ENCODE data around the gene POU6F2.
A peak's percentile ranks its signal among the peaks of the same experiment; 100 is the strongest.

The POU6F2 gene

GRCh38 chr7:39043531-39043930 lies 65.8 kb downstream of the POU6F2 start:
- H3K23ac ChIP-seq (ENCODE audit: low read depth, low read length, poor library complexity), result no peak overlapping the region
- H2BK12ac ChIP-seq (ENCODE audit: low read length), result no peak overlapping the region
- H2BK120ac ChIP-seq (ENCODE audit: low read depth, low read length), result no peak overlapping the region
- no peak overlapping the region for H4K91ac ChIP-seq (ENCODE audit: low read depth, low read length, poor library complexity)
- no peak overlapping the region for H2BK5ac ChIP-seq (ENCODE audit: low read length)
- no peak overlapping the region for H3K4me2 ChIP-seq (ENCODE audit: insufficient read depth, low read length, poor library complexity, severe bottlenecking)
- H3K4ac ChIP-seq (ENCODE audit: low read length), result no peak overlapping the region
- DNase-seq (ENCODE audit: low spot score), result no peak
- peaks cover 0 to 5% of the 10 kb centered on the region in 2 donors for H3K4me1 ChIP-seq (ENCODE audit: control insufficient read depth in 2 of 2, insufficient read depth in 1 of 2, low read depth in 1 of 2, low read length in 2 of 2)
- no peak overlapping the region for H4K8ac ChIP-seq (ENCODE audit: low read depth, low read length)
- no peak overlapping the region for H3K9ac ChIP-seq (ENCODE audit: low read depth, low read length, poor library complexity)
- no peaks in the 10 kb centered on the region for H3K79me1 ChIP-seq (ENCODE audit: low read depth, low read length)
- H3K14ac ChIP-seq (ENCODE audit: low read length), result no peak overlapping the region
- peak overlapping the region; percentile 42 for H2AFZ ChIP-seq (ENCODE audit: low read length)
- no peak overlapping the region for H2AK5ac ChIP-seq (ENCODE audit: low read depth, low read length)
- no peaks in the 10 kb centered on the region for H3K27me3 ChIP-seq (ENCODE audit: control insufficient read depth in 3 of 3, insufficient read depth in 3 of 3, low read depth in 1 of 3, low read length in 3 of 3)
- no peak overlapping the region for H3K18ac ChIP-seq (ENCODE audit: low read length)
- H3K4me3 ChIP-seq (ENCODE audit: low read length in 2 of 2), result no peak overlapping the region
- H3K36me3 ChIP-seq (replicated peaks in 1 of 2; ENCODE audit: control insufficient read depth in 2 of 2, insufficient read depth in 2 of 2, low read length in 2 of 2), result no peaks in the 10 kb centered on the region
- no CpG with 5 or more reads among the region's 2 CpGs for WGBS, 2 donors (ENCODE audit: extremely low coverage in 2 of 2, insufficient read length in 2 of 2, insufficient replicate concordance in 1 of 2)
- H3K9me3 ChIP-seq (replicated peaks in 1 of 2; ENCODE audit: control insufficient read depth in 2 of 2, insufficient read depth in 1 of 2, low read depth in 1 of 2, low read length in 2 of 2), result no peaks in the 10 kb centered on the region
- H2BK15ac ChIP-seq (ENCODE audit: low read length), result no peak overlapping the region
- H3K27ac ChIP-seq (replicated peaks; ENCODE audit: low read length), result no peak overlapping the region

- H4K8ac ChIP-seq (ENCODE audit: low read depth, low read length), result no peak overlapping the region
- no peak overlapping the region for H3K23ac ChIP-seq (ENCODE audit: low read depth, low read length, poor library complexity)
Observed at GRCh38 chr7:39044489-39044888, 66.8 kb downstream of the POU6F2 start.

GRCh38 chr7:39045231-39045630 lies 67.5 kb downstream of the POU6F2 start:
- Histone ChIP-seq H3K79me1 (ENCODE audit: low read depth, low read length) (no peaks in the 10 kb centered on the region), H3K4me2 (ENCODE audit: insufficient read depth, low read length, poor library complexity, severe bottlenecking) (no peak overlapping the region), H3K9ac (ENCODE audit: low read depth, low read length, poor library complexity) (no peak overlapping the region), H4K8ac (ENCODE audit: low read depth, low read length) (no peak overlapping the region), H4K91ac (ENCODE audit: low read depth, low read length, poor library complexity) (no peak overlapping the region), H3K4me3 (ENCODE audit: low read length in 2 of 2) (no peak overlapping the region), H2BK12ac (ENCODE audit: low read length) (no peak overlapping the region), H2AK5ac (ENCODE audit: low read depth, low read length) (no peak overlapping the region), H2BK5ac (ENCODE audit: low read length) (no peak overlapping the region), H2BK120ac (ENCODE audit: low read depth, low read length) (no peak overlapping the region), H3K18ac (ENCODE audit: low read length) (no peak overlapping the region), H3K4ac (ENCODE audit: low read length) (no peak overlapping the region), H3K27ac (replicated peaks; ENCODE audit: low read length) (no peak overlapping the region), H3K14ac (ENCODE audit: low read length) (no peak overlapping the region), H3K23ac (ENCODE audit: low read depth, low read length, poor library complexity) (no peak overlapping the region), H2AFZ (ENCODE audit: low read length) (no peak overlapping the region), H2BK15ac (ENCODE audit: low read length) (no peak overlapping the region), H3K27me3 (ENCODE audit: control insufficient read depth in 3 of 3, insufficient read depth in 3 of 3, low read depth in 1 of 3, low read length in 3 of 3) (no peaks in the 10 kb centered on the region), H3K4me1 (ENCODE audit: control insufficient read depth in 2 of 2, insufficient read depth in 1 of 2, low read depth in 1 of 2, low read length in 2 of 2) (peaks cover 0 to 5% of the 10 kb centered on the region in 2 donors), H3K9me3 (replicated peaks in 1 of 2; ENCODE audit: control insufficient read depth in 2 of 2, insufficient read depth in 1 of 2, low read depth in 1 of 2, low read length in 2 of 2) (no peaks in the 10 kb centered on the region), H3K36me3 (replicated peaks in 1 of 2; ENCODE audit: control insufficient read depth in 2 of 2, insufficient read depth in 2 of 2, low read length in 2 of 2) (no peaks in the 10 kb centered on the region)
- no CpG with 5 or more reads among the region's 1 CpG for WGBS, 2 donors (ENCODE audit: extremely low coverage in 2 of 2, insufficient read length in 2 of 2, insufficient replicate concordance in 1 of 2)
- DNase-seq (ENCODE audit: low spot score), result no peak

More at GRCh38 chr7:39044489-39044888, 66.8 kb downstream of the POU6F2 start:
- Histone ChIP-seq H3K36me3 (replicated peaks in 1 of 2; ENCODE audit: control insufficient read depth in 2 of 2, insufficient read depth in 2 of 2, low read length in 2 of 2) (no peaks in the 10 kb centered on the region), H3K79me1 (ENCODE audit: low read depth, low read length) (no peaks in the 10 kb centered on the region), H3K9me3 (replicated peaks in 1 of 2; ENCODE audit: control insufficient read depth in 2 of 2, insufficient read depth in 1 of 2, low read depth in 1 of 2, low read length in 2 of 2) (no peaks in the 10 kb centered on the region), H4K91ac (ENCODE audit: low read depth, low read length, poor library complexity) (no peak overlapping the region), H3K4me3 (ENCODE audit: low read length in 2 of 2) (no peak overlapping the region), H2AK5ac (ENCODE audit: low read depth, low read length) (no peak overlapping the region), H3K27ac (replicated peaks; ENCODE audit: low read length) (no peak overlapping the region), H3K4me1 (ENCODE audit: control insufficient read depth in 2 of 2, insufficient read depth in 1 of 2, low read depth in 1 of 2, low read length in 2 of 2) (peaks cover 0 to 5% of the 10 kb centered on the region in 2 donors), H3K9ac (ENCODE audit: low read depth, low read length, poor library complexity) (no peak overlapping the region), H2AFZ (ENCODE audit: low read length) (no peak overlapping the region), H2BK12ac (ENCODE audit: low read length) (no peak overlapping the region), H3K14ac (ENCODE audit: low read length) (no peak overlapping the region), H2BK120ac (ENCODE audit: low read depth, low read length) (no peak overlapping the region), H3K27me3 (ENCODE audit: control insufficient read depth in 3 of 3, insufficient read depth in 3 of 3, low read depth in 1 of 3, low read length in 3 of 3) (no peaks in the 10 kb centered on the region), H2BK15ac (ENCODE audit: low read length) (no peak overlapping the region), H3K18ac (ENCODE audit: low read length) (no peak overlapping the region), H2BK5ac (ENCODE audit: low read length) (no peak overlapping the region), H3K4me2 (ENCODE audit: insufficient read depth, low read length, poor library complexity, severe bottlenecking) (no peak overlapping the region), H3K4ac (ENCODE audit: low read length) (no peak overlapping the region)
- WGBS, 2 donors (ENCODE audit: extremely low coverage in 2 of 2, insufficient read length in 2 of 2, insufficient replicate concordance in 1 of 2), result no CpG with 5 or more reads among the region's 4 CpGs
- no peak for DNase-seq (ENCODE audit: low spot score)

- no CpG with 5 or more reads among the region's 1 CpG for WGBS, 2 donors (ENCODE audit: extremely low coverage in 2 of 2, insufficient read length in 2 of 2, insufficient replicate concordance in 1 of 2)
Observed at GRCh38 chr7:39051279-39051678, 73.6 kb downstream of the POU6F2 start.

More at GRCh38 chr7:39051279-39051678, 73.6 kb downstream of the POU6F2 start:
- H3K9me3 ChIP-seq (replicated peaks in 1 of 2; ENCODE audit: control insufficient read depth in 2 of 2, insufficient read depth in 1 of 2, low read depth in 1 of 2, low read length in 2 of 2), result peaks cover 0 to 5% of the 10 kb centered on the region in 2 donors
- no peak overlapping the region for H3K27ac ChIP-seq (replicated peaks; ENCODE audit: low read length)
- no peak overlapping the region for H4K8ac ChIP-seq (ENCODE audit: low read depth, low read length)
- H3K4me2 ChIP-seq (ENCODE audit: insufficient read depth, low read length, poor library complexity, severe bottlenecking), result no peak overlapping the region
- no peak overlapping the region for H3K9ac ChIP-seq (ENCODE audit: low read depth, low read length, poor library complexity)
- no peak overlapping the region for H3K14ac ChIP-seq (ENCODE audit: low read length)
- H2AFZ ChIP-seq (ENCODE audit: low read length), result no peak overlapping the region
- no peak overlapping the region for H3K23ac ChIP-seq (ENCODE audit: low read depth, low read length, poor library complexity)
- H2BK12ac ChIP-seq (ENCODE audit: low read length), result no peak overlapping the region
- H3K4me3 ChIP-seq (ENCODE audit: low read length in 2 of 2), result no peak overlapping the region
- H2AK5ac ChIP-seq (ENCODE audit: low read depth, low read length), result no peak overlapping the region
- no peak overlapping the region for H3K4ac ChIP-seq (ENCODE audit: low read length)
- H3K18ac ChIP-seq (ENCODE audit: low read length), result no peak overlapping the region
- no peaks in the 10 kb centered on the region for H3K27me3 ChIP-seq (ENCODE audit: control insufficient read depth in 3 of 3, insufficient read depth in 3 of 3, low read depth in 1 of 3, low read length in 3 of 3)
- no peak for DNase-seq (ENCODE audit: low spot score)
- no peaks in the 10 kb centered on the region for H3K4me1 ChIP-seq (ENCODE audit: control insufficient read depth in 2 of 2, insufficient read depth in 1 of 2, low read depth in 1 of 2, low read length in 2 of 2)
- H2BK120ac ChIP-seq (ENCODE audit: low read depth, low read length), result no peak overlapping the region
- H4K91ac ChIP-seq (ENCODE audit: low read depth, low read length, poor library complexity), result no peak overlapping the region
- no peaks in the 10 kb centered on the region for H3K36me3 ChIP-seq (replicated peaks in 1 of 2; ENCODE audit: control insufficient read depth in 2 of 2, insufficient read depth in 2 of 2, low read length in 2 of 2)
- H2BK5ac ChIP-seq (ENCODE audit: low read length), result no peak overlapping the region
- H2BK15ac ChIP-seq (ENCODE audit: low read length), result no peak overlapping the region
- no peaks in the 10 kb centered on the region for H3K79me1 ChIP-seq (ENCODE audit: low read depth, low read length)

All from neuronal stem cell (in vitro differentiated cells).